ENCODE data around the gene RUNX1. TPM values are rescaled to one million over a fixed set of nuclear protein-coding genes. Genes with fewer than 3 reads are reported as not detected.
A peak's percentile ranks its signal among the peaks of the same experiment; 100 is the strongest.

Gene RUNX1
- total and polyA plus RNA-seq, 2 of the 13 experiments (the other 11 are each of a cell fraction or from before 2014, with no cell fraction given), result 5.4 to 6.4 TPM

GRCh38 chr21:35053356-35054096 is 4.4 kb upstream of the RUNX1 start (continued):
- TF ChIP-seq ZBTB21 (CRISPR knock-in tag; IDR thresholded peaks at IDR 0.05), result no peak
- TF ChIP-seq ZNF687 (CRISPR knock-in tag; IDR thresholded peaks at IDR 0.05), result peak; percentile 85
- no peak for TF ChIP-seq SKI (IDR thresholded peaks at IDR 0.05; ENCODE audit: partially characterized antibody)
- peak; percentile 55 for TF ChIP-seq STAG1 (CRISPR knock-in tag; IDR thresholded peaks at IDR 0.05)
- peak; percentile 33; the same call in 1 of the 2 replicates for TF ChIP-seq MED1 (CRISPR knock-in tag; IDR thresholded peaks at IDR 0.05)
- TF ChIP-seq ATF6 (CRISPR knock-in tag; conservative IDR thresholded peaks at IDR 0.05), result no peak
- peak; percentile 57 for TF ChIP-seq TFDP2 (CRISPR knock-in tag; IDR thresholded peaks at IDR 0.05)
- TF ChIP-seq RXRA (CRISPR knock-in tag; IDR thresholded peaks at IDR 0.05), result peak; percentile 15; the same call in 1 of the 2 replicates
- TF ChIP-seq PATZ1 (CRISPR knock-in tag; IDR thresholded peaks at IDR 0.05), result peak; percentile 56; the same call in 1 of the 2 replicates
- TF ChIP-seq FLYWCH1 (CRISPR knock-in tag; IDR thresholded peaks at IDR 0.05), result no peak
- TF ChIP-seq CBFB (CRISPR knock-in tag; IDR thresholded peaks at IDR 0.05), result no peak
- TF ChIP-seq HOXA5 (CRISPR knock-in tag; IDR thresholded peaks at IDR 0.05), result 0 out of 2 replicates have a peak, but pooled peaks have one; percentile 43
- no peak for TF ChIP-seq GFI1 (CRISPR knock-in tag; IDR thresholded peaks at IDR 0.05; ENCODE audit: borderline replicate concordance)
- TF ChIP-seq ZNF562 (CRISPR knock-in tag; IDR thresholded peaks at IDR 0.05; ENCODE audit: borderline replicate concordance), result no peak
- TF ChIP-seq MAZ (IDR thresholded peaks at IDR 0.05; ENCODE audit: borderline replicate concordance, low read depth, low read length), result no peak
- TF ChIP-seq MAZ (CRISPR knock-in tag; IDR thresholded peaks at IDR 0.05; ENCODE audit: low read depth), result peak; percentile 35; the same call in 1 of the 2 replicates
- TF ChIP-seq ZNF577 (CRISPR knock-in tag; IDR thresholded peaks at IDR 0.05; ENCODE audit: borderline replicate concordance, low read depth), result no peak
- TF ChIP-seq ZMYM4 (CRISPR knock-in tag; IDR thresholded peaks at IDR 0.05), result peak; percentile 60
- TF ChIP-seq AHR (CRISPR knock-in tag; IDR thresholded peaks at IDR 0.05), result 0 out of 2 replicates have a peak, but pooled peaks have one; percentile 28
- TF ChIP-seq GATAD2A (CRISPR knock-in tag; IDR thresholded peaks at IDR 0.05), result peak; percentile 63
- TF ChIP-seq MEIS2 (CRISPR knock-in tag; IDR thresholded peaks at IDR 0.05), result no peak
- peak; percentile 47; the same call in 1 of the 2 replicates for TF ChIP-seq ZNF891 (CRISPR knock-in tag; IDR thresholded peaks at IDR 0.05)

Data from HepG2 (cell line).